Measurements from ENCODE around the gene SAXO1.
"Not testable (repeated sequence)": the region's sequence is repeated elsewhere in the genome, so short reads cannot be mapped to it uniquely, and the experiment has no call there.

Gene SAXO1

GRCh38 chr9:18969128-18969527 is 63.9 kb downstream of the SAXO1 start:
- DNase-seq = no peak

DNA sequence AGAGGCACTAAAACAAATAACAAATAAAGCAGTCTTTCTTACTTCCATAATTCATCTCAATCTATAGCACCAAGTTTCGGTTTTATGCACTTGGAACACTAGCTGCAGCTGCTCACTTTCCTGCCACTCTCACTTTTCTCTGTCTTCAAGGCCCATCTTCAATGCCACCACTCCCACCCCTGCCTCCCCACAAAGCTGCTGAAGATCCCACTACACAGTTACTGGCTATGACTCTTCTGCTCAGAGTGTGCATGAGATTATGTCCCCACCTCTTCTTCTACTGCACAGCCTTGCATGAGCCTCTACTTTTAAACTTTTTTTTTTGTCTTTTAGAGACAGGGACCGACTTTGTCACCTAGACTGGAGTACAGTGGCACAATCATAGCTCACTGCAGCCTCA is 77.4 kb downstream of the SAXO1 start:
- DNase-seq = no peak

DNA sequence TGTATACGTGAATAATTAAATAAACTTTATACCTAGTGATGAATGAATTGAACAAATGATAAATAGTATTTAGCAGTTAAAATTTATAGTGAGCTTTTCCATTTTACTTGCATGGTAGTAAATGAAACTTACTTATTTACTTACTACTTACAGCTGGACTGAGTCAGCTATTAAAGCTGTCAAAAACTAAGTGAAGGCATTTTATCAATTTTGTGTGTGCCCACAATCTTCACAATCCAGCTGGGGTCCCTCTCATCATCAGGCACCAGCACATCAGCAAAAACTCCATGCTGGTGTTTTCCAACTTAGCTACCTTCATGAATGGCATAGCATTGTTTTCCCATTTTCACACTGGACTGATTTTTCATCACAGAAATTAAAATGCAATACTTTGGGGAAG is 81.1 kb downstream of the SAXO1 start:
- DNase-seq = no peak

GRCh38 chr9:18947892-18948339 is 85.1 kb downstream of the SAXO1 start:
- DNase-seq = no peak

DNA sequence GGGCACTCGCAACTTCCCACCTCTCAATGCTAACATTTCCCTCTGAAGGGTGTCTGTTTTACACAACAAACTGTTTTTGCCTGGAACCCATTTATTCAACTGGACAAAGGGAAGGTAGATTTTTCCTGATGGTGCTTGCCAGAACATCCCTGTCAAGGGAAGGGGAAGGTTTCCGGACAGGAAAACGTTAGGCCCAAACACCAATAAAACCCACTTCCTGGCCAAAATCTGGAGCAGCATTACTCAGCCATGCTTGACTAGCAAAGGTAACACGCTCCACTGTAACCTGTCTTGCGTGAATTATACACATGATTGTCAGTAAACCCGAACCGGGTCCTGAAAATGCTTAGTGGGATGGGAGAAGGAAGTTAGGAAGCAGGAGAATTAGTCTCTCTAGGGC is 90.2 kb downstream of the SAXO1 start:
- no peak for DNase-seq

DNA sequence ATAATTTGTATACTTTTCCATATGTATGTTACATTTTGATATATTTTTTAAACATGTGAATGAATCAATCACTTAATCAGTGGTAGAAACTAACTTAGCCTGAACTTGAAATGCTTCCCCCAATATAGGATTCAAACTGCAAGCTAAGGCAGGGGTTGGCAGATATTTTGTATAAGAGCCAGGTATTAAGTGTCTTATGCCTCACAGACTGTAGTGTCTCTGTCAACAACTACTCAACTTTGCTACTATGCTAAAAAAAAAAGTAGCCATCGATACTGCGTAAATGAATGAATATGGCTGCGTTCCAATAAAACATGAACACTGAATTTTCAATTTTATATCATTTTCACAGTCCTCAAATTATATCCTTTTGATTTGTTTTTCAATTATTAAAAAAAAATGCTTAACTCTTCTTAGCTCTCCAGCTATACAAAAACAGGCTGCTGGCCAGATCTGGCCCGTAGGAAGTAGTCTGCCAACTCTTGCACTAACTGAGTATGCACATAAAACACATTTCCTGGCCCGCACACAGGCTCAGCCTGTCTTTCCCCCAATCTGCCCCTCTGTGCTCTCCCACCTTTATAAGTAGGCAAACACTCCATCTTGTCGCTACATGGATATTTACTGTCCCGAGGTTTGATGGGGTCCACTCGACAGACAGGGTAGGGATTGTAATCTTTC is 91.8 kb downstream of the SAXO1 start:
- DNase-seq = no peak

GRCh38 chr9:18939943-18940342 is 93.1 kb downstream of the SAXO1 start:
- no peak for DNase-seq

GRCh38 chr9:18936094-18936871 is 96.7 kb downstream of the SAXO1 start:
- DNase-seq = no peak

- DNase-seq = no peak
Observed at GRCh38 chr9:18935541-18935940, 97.5 kb downstream of the SAXO1 start.

GRCh38 chr9:18930611-18931010 is 102.4 kb downstream of the SAXO1 start:
- not testable (repeated sequence) for DNase-seq

GRCh38 chr9:18928711-18929110 is 104.3 kb downstream of the SAXO1 start:
- DNase-seq = no peak

- no peak for DNase-seq
Observed at GRCh38 chr9:18926513-18926912, 106.5 kb downstream of the SAXO1 start.

DNA sequence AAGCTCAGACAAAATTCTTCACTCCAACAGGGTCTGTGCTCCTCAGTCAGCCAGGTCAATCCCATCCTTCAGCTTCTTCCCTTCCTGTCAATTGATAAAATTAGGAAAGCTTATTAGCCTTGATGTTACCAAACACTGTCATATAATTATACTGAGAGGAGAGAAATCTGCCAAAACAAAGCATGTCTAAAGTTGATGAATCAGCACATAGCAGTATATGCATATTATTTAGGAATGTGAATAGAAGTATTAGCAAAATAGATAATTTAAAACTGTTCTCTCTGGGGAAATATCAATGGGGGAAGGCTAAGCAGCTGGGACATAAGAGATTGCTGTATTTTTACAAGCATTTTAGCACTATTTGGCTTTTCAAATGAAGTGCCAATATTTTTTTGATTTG is 107.1 kb downstream of the SAXO1 start:
- no peak for DNase-seq

DNA sequence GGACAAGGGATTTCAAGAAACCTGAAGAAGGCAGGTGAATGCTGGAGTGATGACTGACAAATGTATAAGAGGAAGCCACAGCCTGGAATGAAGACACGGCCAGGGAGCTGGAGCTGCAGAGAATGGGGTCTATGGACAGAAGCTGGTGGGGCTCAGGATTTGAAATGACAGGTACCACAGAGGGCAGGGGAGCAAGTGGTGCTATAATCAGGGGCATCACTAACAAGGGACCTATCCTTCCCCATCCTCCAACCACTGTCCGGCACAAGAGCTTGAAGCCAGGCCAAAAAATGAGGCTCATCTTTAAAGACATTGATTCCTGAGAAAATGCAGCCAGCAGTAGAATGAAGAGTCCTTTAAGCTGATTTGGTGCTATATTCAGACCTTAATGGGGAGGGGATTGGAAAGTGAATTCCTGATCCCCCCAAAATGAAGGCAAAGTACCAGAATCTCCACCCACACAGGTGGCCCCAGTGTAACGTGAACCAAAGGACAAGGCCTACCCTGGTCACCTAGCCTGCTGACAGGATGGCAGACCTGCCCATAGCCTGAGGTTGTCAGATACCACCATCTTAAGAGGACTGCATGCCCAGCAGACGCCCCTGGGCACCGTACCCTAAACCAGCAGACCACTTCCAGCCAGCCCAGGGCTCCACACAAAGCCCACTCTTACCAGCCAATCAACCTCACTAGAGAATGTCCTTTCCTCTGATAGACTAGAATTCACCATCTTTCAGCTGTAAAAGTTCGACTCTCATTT is 109.2 kb downstream of the SAXO1 start:
- no peak for DNase-seq

GRCh38 chr9:18923167-18923566 is 109.8 kb downstream of the SAXO1 start:
- DNase-seq = no peak

DNA sequence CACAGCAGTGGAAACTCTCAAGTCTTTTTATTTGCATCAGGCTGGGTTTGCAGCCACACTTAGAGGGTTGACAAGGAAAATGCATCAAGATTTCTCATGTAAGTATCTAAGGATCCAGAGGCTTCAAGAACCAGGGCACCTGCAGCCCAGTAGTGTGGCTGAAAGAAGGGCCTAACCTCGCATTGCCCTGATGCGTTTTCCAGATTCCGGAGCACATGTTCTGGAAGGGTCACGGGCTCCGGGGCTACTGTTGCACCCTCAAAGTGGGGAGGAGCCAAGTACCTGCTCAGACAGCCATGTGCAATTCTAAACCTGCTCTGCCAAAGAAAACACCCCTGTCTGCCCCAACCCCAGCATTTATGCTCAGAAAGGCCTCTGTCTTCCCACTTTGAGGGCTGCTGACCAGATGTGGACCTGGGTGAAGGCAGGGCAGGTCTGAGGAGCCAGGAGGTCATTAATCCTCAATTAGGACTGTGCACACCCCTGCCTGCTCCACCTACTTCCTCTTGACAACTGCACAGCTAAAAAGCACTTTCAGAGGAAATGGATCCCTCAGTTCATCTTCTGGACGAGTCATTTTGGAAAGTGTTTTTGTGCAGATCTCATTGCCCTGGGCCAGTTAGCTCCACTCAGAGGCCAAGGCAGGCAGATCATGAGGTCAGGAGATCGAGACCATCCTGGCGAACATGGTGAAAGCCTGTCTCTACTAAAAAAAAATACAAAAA is 110.7 kb downstream of the SAXO1 start:
- DNase-seq = no peak

- DNase-seq = no peak
Observed at GRCh38 chr9:18921366-18922075, 111.5 kb downstream of the SAXO1 start.

- DNase-seq = no peak
Observed at GRCh38 chr9:18920141-18921084, 112.6 kb downstream of the SAXO1 start.

DNA sequence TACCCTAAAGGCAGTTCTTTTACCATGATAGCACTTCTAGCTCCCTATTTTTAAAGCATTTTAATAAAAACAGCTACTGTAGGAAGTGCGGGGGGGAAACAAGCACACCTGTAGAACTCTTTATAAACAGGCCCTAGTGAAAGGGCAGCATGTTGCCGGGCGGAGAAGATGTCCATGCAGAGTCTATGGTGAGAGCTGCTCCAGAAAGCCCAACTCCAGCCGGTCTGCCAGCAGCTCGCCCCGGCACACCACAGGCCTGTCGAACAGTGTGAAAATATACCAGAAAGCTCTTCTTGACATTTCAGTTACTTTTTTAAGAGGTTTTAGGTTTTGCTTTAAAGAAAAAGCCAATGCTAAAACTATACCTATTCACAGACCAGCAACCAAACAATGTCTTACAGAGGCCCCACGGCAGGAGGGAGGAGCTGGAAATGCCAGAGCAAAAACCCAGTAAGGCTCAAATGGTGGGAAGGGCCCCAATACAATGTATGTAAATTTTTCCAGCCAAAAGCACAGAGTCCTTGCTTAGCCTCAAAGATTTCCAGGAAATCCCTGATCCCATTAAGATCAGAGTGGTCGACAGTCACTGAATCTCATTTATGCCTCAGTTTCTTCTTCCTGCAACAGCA is 121.2 kb downstream of the SAXO1 start:
- no peak for DNase-seq

DNA sequence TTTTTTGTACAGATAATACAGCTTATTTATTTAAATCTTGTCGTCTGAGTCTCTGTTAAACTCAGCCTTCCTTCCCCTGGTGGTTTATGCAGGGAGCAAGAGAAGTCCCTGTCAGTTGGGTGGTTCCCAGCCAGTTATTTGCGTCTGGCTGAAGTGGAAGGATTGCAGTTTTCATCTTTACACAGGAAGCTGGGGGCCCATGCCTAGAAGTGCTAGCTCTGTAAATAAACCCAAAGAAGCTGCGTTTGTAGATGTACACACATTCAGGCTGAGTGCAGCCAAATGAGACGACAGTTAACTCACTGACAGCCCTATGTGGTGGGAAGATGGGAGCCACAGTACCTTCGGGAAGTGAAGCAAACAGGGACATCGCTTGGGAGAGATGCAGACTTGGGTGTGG is 122.1 kb downstream of the SAXO1 start:
- DNase-seq = no peak

DNA sequence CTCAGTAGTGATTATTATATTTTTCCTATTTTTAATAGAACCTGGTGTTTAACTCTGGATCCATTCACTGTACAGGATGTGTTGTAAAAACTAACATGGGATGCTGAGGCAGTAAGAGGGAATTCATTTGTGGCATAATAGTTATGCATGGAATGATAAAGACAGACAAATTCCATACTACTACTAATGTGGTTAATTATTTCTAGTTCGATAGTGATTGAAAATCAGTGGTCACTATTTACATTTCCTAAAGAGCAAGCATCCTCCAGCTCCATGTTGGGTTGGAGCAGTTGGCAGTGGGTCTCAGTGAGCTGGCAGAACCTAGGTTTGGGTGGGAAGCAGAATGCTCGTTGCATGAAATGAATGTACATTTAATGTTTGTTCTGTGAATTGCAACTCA is 122.6 kb downstream of the SAXO1 start:
- DNase-seq = no peak
